Medulla oblongata (tissue), 1 donor: ENCODE results near the gene ARHGEF4.

Experiments used
- DNase-seq: peaks from one replicate; pipeline ENCODE4 v3.0.0-alpha.2; 2015; ENCODE audit errors: extremely low spot score

The ARHGEF4 gene

GRCh38 chr2:130850788-130851623 is 14.3 kb downstream of the ARHGEF4 start:
- DNase-seq = no peak

DNA sequence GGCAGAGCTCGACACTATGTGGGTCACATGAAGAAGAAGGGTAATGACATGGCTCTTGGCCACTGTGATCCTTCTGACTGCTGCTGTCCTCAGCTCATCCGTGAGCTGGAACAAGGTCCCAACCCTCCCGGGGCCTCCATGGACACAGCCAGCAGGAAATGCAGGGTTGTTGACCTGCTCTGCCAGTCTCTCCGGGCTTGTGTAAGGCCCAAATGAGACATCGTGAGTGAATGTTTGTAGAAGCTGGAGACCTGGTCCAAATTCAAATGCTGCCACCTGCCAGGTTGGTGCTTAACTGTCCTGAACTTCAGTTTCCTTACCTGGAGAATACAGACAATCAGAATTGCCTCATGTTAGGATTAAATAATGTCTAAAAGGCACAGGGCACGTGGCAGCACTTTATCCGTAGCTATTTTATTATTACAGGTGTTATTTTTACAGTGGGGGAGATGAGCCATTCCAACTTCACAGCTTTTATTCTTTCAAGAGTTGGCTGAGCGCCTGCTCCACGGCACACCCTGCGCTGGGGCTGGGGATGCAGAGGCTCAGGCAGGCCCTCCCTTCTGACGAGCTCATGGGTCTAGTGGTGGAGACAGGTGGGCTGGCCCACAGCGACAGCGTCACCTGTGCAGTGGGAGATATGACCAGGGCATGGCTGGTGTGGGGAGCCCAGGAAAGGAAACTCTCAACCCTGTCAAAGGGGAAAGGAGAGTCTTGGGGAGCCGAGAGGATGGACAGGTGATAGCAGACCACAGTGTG is 15.1 kb downstream of the ARHGEF4 start:
- no peak for DNase-seq

GRCh38 chr2:130852521-130853115 is 15.9 kb downstream of the ARHGEF4 start:
- no peak for DNase-seq

DNA sequence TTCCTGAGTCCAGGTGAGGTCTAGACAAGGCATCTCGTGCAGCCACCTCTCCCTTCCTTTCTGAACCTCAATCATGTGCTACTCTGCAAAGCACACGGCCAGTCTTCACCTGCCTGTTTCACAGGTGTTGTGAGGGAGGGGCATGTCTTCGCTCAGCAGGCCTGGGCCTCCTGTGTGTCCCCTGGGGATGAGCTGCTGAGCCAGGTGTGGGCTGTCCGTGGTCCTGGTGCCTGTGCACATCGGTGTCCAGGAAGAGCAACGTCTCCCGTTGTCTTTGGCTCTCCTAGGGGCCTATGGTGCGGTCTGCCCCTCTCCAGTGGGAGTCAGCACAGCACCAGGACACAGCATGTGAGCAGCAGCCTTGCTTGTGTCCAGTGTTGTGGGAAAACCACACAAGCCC is 16.7 kb downstream of the ARHGEF4 start:
- DNase-seq = no peak

DNA sequence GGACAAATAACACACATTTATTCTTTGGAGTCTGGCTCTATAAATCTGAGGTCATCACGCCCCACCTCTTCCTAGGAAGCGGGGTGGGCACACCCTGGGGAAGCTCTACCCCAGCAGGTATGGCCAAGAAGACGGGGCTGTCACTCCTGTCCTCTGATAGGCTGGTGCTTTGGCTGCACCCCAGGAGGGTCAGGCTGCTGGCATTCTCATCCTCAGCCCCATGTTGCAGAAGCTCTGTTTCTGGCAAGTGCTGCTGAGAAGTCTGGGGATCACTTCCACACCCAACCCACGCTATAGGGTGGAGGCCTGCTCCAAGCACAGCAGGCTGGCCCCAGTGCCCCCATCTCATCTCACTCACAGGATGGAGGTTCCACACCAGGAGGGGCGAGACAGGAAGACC is 17.6 kb downstream of the ARHGEF4 start:
- no peak for DNase-seq

GRCh38 chr2:130864830-130865800 is 28.4 kb downstream of the ARHGEF4 start:
- DNase-seq = no peak

- peak; percentile 86 for DNase-seq
Measured at GRCh38 chr2:130869441-130870160, 32.9 kb downstream of the ARHGEF4 start.

GRCh38 chr2:130870161-130870485 is 33.4 kb downstream of the ARHGEF4 start:
- DNase-seq = no peak

GRCh38 chr2:130870779-130871178 is 34.1 kb downstream of the ARHGEF4 start:
- DNase-seq = no peak

GRCh38 chr2:130871843-130872740 is 35.4 kb downstream of the ARHGEF4 start:
- DNase-seq = peak; percentile 66

DNA sequence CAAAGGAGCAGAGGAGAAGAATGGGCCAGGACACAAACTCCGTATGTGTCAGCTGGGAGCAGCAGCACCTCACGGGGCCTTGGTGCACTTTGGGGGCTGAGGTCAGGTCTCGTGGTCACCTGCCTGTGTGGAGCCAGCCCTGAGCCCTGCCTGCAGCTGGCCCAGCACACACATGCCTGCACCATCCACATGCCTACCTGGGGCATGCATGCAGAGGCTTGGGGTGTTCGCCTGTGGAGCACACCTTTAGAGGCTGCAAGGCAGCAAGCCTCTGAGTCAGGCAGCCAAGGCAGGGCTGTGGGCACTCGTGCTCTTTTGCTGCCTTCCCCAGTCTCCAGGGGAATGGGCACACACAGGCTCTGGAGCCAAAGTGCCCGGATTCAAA is 36.0 kb downstream of the ARHGEF4 start:
- no peak for DNase-seq

- DNase-seq = peak; percentile 92
Measured at GRCh38 chr2:130873700-130874346, 37.1 kb downstream of the ARHGEF4 start.

- DNase-seq = no peak
Measured at GRCh38 chr2:130874512-130874911, 37.8 kb downstream of the ARHGEF4 start.

DNA sequence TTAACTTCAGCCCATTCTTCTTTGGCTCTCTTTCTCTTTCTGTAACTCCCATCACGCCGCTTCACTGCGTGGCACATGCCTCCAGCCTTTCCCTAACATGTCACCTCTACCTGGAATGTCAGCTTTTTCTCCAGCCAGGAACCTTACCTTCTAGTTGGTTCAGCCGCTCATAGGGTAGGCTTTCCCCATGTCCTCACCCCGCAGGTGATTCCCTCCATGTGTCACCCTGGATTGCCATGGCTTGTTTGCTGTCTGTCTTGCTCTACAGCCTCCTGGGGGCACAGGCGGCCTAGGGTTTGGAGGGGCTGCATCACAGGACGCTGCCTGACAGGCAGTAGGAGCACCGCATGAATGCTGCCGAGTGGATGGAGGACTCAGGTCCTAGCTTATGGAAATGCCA is 39.2 kb downstream of the ARHGEF4 start:
- no peak for DNase-seq

GRCh38 chr2:130877258-130877657 is 40.5 kb downstream of the ARHGEF4 start:
- DNase-seq = no peak

GRCh38 chr2:130878316-130878715 is 41.6 kb downstream of the ARHGEF4 start:
- DNase-seq = peak; percentile 58

- no peak for DNase-seq
Measured at GRCh38 chr2:130878933-130879332, 42.2 kb downstream of the ARHGEF4 start.

GRCh38 chr2:130882111-130882690 is 45.5 kb downstream of the ARHGEF4 start:
- no peak for DNase-seq

GRCh38 chr2:130882991-130883390 is 46.3 kb downstream of the ARHGEF4 start:
- no peak for DNase-seq
